H9 (cell line): ENCODE results near the gene TMTC2. TPM values are rescaled to one million over a fixed set of nuclear protein-coding genes. Genes with fewer than 3 reads are reported as not detected.

Source experiments
- DNase-seq: peaks from one replicate; pipeline ENCODE4 v3.0.0-alpha.2; 2017
- H2AFZ ChIP-seq: one replicate; pipeline ENCODE4 v1.6.1; 2013; ENCODE audit warnings: mild to moderate bottlenecking, low read length, control low read depth, moderate library complexity
- H2AK5ac ChIP-seq: 2 replicates; pipeline ENCODE4 v1.6.1; 2013; ENCODE audit warnings: low read length, control low read depth, mixed read lengths; ENCODE audit not compliant: insufficient read length
- H2BK120ac ChIP-seq: one replicate; pipeline ENCODE4 v1.6.1; 2013; ENCODE audit warnings: low read depth, mild to moderate bottlenecking, low read length, control low read depth, inconsistent platforms; ENCODE audit not compliant: poor library complexity, severe bottlenecking
- H2BK12ac ChIP-seq: 2 replicates; pipeline ENCODE4 v1.6.1; 2013; ENCODE audit warnings: low read length, control low read depth, mixed read lengths, low read depth; ENCODE audit not compliant: insufficient read length
- H2BK15ac ChIP-seq: 2 replicates; pipeline ENCODE4 v1.6.1; 2013; ENCODE audit warnings: low read depth, low read length, control low read depth
- H2BK20ac ChIP-seq: one replicate; pipeline ENCODE4 v1.6.1; 2013; ENCODE audit warnings: low read depth, mild to moderate bottlenecking, low read length, control low read depth, inconsistent platforms; ENCODE audit not compliant: poor library complexity, severe bottlenecking
- H2BK5ac ChIP-seq: 2 replicates; pipeline ENCODE4 v1.6.1; 2013; ENCODE audit warnings: low read length, control low read depth, mixed read lengths; ENCODE audit not compliant: insufficient read length
- H3K14ac ChIP-seq: 2 replicates; pipeline ENCODE4 v1.6.1; 2013; ENCODE audit warnings: low read length, control low read depth; ENCODE audit not compliant: insufficient read depth
- H3K18ac ChIP-seq: 2 replicates; pipeline ENCODE4 v1.6.1; 2013; ENCODE audit warnings: low read depth, mild to moderate bottlenecking, mixed read lengths, low read length, control low read depth; ENCODE audit not compliant: insufficient read length
- H3K23ac ChIP-seq: 2 replicates; pipeline ENCODE4 v1.6.1; 2013; ENCODE audit warnings: low read length, control low read depth, mixed read lengths, low read depth; ENCODE audit not compliant: insufficient read length
- H3K23me2 ChIP-seq: 2 replicates; pipeline ENCODE4 v1.6.1; 2013; ENCODE audit warnings: low read depth, mild to moderate bottlenecking, mixed read lengths, low read length, control low read depth; ENCODE audit not compliant: insufficient read length, poor library complexity, severe bottlenecking
- H3K27ac ChIP-seq: 2 replicates; pipeline ENCODE4 v1.5.1; 2013; ENCODE audit warnings: low read length, control low read depth, mixed read lengths, low read depth; ENCODE audit not compliant: insufficient read length
- H3K27me3 ChIP-seq: 2 replicates; pipeline ENCODE4 v1.6.1; 2013; ENCODE audit warnings: low read length, control low read depth, inconsistent platforms; ENCODE audit not compliant: insufficient read depth
- H3K4ac ChIP-seq: 2 replicates; pipeline ENCODE4 v1.6.1; 2013; ENCODE audit warnings: low read depth, mild to moderate bottlenecking, control low read depth, inconsistent platforms, low read length, moderate library complexity
- H3K4me1 ChIP-seq: 2 replicates; pipeline ENCODE4 v1.6.1; 2013; ENCODE audit warnings: low read length, control low read depth, inconsistent platforms; ENCODE audit not compliant: insufficient read depth
- H3K4me2 ChIP-seq: 2 replicates; pipeline ENCODE4 v1.6.1; 2013; ENCODE audit warnings: low read length, control low read depth, mixed read lengths; ENCODE audit not compliant: insufficient read length, insufficient read depth
- H3K56ac ChIP-seq: 2 replicates; pipeline ENCODE4 v1.6.1; 2013; ENCODE audit warnings: low read depth, mild to moderate bottlenecking, mixed read lengths, low read length, control low read depth; ENCODE audit not compliant: insufficient read length
- H3K79me1 ChIP-seq: 2 replicates; pipeline ENCODE4 v1.6.1; 2013; ENCODE audit warnings: low read depth, mild to moderate bottlenecking, moderate library complexity, low read length, control low read depth, inconsistent platforms; ENCODE audit not compliant: insufficient read depth, poor library complexity, severe bottlenecking
- H3K79me2 ChIP-seq: 2 replicates; pipeline ENCODE4 v1.6.1; 2013; ENCODE audit warnings: low read length, control low read depth, inconsistent platforms; ENCODE audit not compliant: insufficient read depth
- H3K9ac ChIP-seq: 2 replicates; pipeline ENCODE4 v1.6.1; 2013; ENCODE audit warnings: low read length, control low read depth, mixed read lengths; ENCODE audit not compliant: insufficient read length; ENCODE audit errors: extremely low read depth
- H3K9me3 ChIP-seq: one replicate; pipeline ENCODE4 v1.6.1; 2013; ENCODE audit warnings: low read depth, low read length, inconsistent platforms; ENCODE audit not compliant: control insufficient read depth
- H3T11ph ChIP-seq: one replicate; pipeline ENCODE4 v1.6.1; 2013; ENCODE audit warnings: mild to moderate bottlenecking, low read length, control low read depth, inconsistent platforms
- H4K20me1 ChIP-seq: one replicate; pipeline ENCODE4 v1.6.1; 2013; ENCODE audit not compliant: control insufficient read depth, insufficient read length, insufficient read depth
- H4K5ac ChIP-seq: 2 replicates; pipeline ENCODE4 v1.6.1; 2013; ENCODE audit warnings: low read depth, mild to moderate bottlenecking, mixed read lengths, low read length, control low read depth; ENCODE audit not compliant: insufficient read length
- H4K8ac ChIP-seq: replicated peaks from 2 replicates; pipeline ENCODE4 v1.6.1; 2013; ENCODE audit warnings: low read length, control low read depth, mixed read lengths, low read depth; ENCODE audit not compliant: insufficient read length
- H4K91ac ChIP-seq: 2 replicates; pipeline ENCODE4 v1.6.1; 2013; ENCODE audit warnings: low read depth, mild to moderate bottlenecking, moderate library complexity, mixed read lengths, low read length, control low read depth; ENCODE audit not compliant: insufficient read length
- H3K27ac Mint-ChIP-seq, 3 experiments: 2 replicates in 2 of 3; 3 replicates in 1 of 3; pipeline ENCODE4 v1.8.0; 2020 to 2021; ENCODE audit warnings: mixed read lengths in 3 of 3, mild to moderate bottlenecking in 1 of 3, moderate library complexity in 1 of 3
- H3K27me3 Mint-ChIP-seq: 2 replicates; pipeline ENCODE4 v1.8.0; 2021; ENCODE audit warnings: low read depth, mild to moderate bottlenecking, moderate library complexity, mixed read lengths
- H3K36me3 Mint-ChIP-seq, 3 experiments: 2 replicates in 2 of 3; 3 replicates in 1 of 3; pipeline ENCODE4 v1.8.0; 2020 to 2021; ENCODE audit warnings: low read depth in 3 of 3, mixed read lengths in 3 of 3; ENCODE audit not compliant: insufficient read depth in 1 of 3
- H3K4me1 Mint-ChIP-seq, 2 experiments: 2 replicates each; pipeline ENCODE4 v1.8.0; 2020; ENCODE audit warnings: mixed read lengths in 2 of 2
- H3K4me3 Mint-ChIP-seq, 2 experiments: 2 replicates in 1 of 2; 3 replicates in 1 of 2; pipeline ENCODE4 v1.8.0; 2020 to 2021; ENCODE audit warnings: mild to moderate bottlenecking in 2 of 2, mixed read lengths in 2 of 2, moderate library complexity in 1 of 2
- H3K9me3 Mint-ChIP-seq, 2 experiments: 2 replicates in 1 of 2; 3 replicates in 1 of 2; pipeline ENCODE4 v1.8.0; 2020; ENCODE audit warnings: mild to moderate bottlenecking in 2 of 2, mixed read lengths in 2 of 2, moderate library complexity in 1 of 2
- CTCF ChIP-seq: fragments of 200-600 bp; sonication (generic); conservative IDR thresholded peaks from 3 replicates; pipeline ENCODE4 v1.8.0; 2021; ENCODE audit warnings: antibody characterized with exemption, mild to moderate bottlenecking
- WGBS: extraction: QIAGEN DNeasy Blood & Tissue Kit; methylation state at CpG from one replicate; pipeline ENCODE4 v1.1.7; 2013; ENCODE audit warnings: missing lambda C conversion rate, low lambda C conversion rate, mixed read lengths; ENCODE audit not compliant: insufficient read length; ENCODE audit errors: extremely low coverage; 5-methylcytosine and 5-hydroxymethylcytosine counted together
- total RNA-seq: library from RNA; stranded (reverse); gene quantifications from 2 replicates; pipeline ENCODE4 v1.2.1, GENCODE V29; 2021

Gene TMTC2
- total RNA-seq, 1 experiment from 2014 or later: 3.1 TPM

GRCh38 chr12:82954064-82954463, 267.4 kb downstream of the TMTC2 start:
- no peak overlapping the region for H2AFZ ChIP-seq
- H3K14ac ChIP-seq: no peak overlapping the region
- no peak overlapping the region for H3K18ac ChIP-seq
- no peak overlapping the region for H3K4ac ChIP-seq
- H3K27ac ChIP-seq: no peak overlapping the region
- no peak overlapping the region for H2BK20ac ChIP-seq
- no peak overlapping the region for H4K91ac ChIP-seq
- no peak overlapping the region for H3K23ac ChIP-seq
- no peak overlapping the region for H4K8ac ChIP-seq
- H3K4me3 Mint-ChIP-seq: no peak overlapping the region
- H4K20me1 ChIP-seq: no peaks in the 10 kb centered on the region
- no peak overlapping the region for H3K56ac ChIP-seq
- H3K4me1 Mint-ChIP-seq: no peaks in the 10 kb centered on the region
- no peaks in the 10 kb centered on the region for H3K27me3 ChIP-seq
- H3K79me2 ChIP-seq: no peaks in the 10 kb centered on the region
- no peak overlapping the region for H3K27ac Mint-ChIP-seq
- no CpG with 5 or more reads among the region's 3 CpGs for WGBS
- H3T11ph ChIP-seq: no peak overlapping the region
- TF ChIP-seq CTCF: no peak
- H3K4me1 ChIP-seq: no peaks in the 10 kb centered on the region
- no peak overlapping the region for H2BK15ac ChIP-seq
- H2BK120ac ChIP-seq: no peak overlapping the region
- no peak overlapping the region for H3K9ac ChIP-seq
- no peak overlapping the region for H2BK5ac ChIP-seq
- H3K9me3 Mint-ChIP-seq: no peaks in the 10 kb centered on the region
- no peaks in the 10 kb centered on the region for H3K9me3 ChIP-seq
- no peaks in the 10 kb centered on the region; a peak in 1 of 7 replicates for H3K36me3 Mint-ChIP-seq
- no peaks in the 10 kb centered on the region for H3K27me3 Mint-ChIP-seq
- H4K5ac ChIP-seq: no peak overlapping the region
- no peak overlapping the region for H2BK12ac ChIP-seq
- no peaks in the 10 kb centered on the region for H3K79me1 ChIP-seq
- H3K23me2 ChIP-seq: no peaks in the 10 kb centered on the region
- no peak for DNase-seq
- no peak overlapping the region for H2AK5ac ChIP-seq
- H3K4me2 ChIP-seq: no peak overlapping the region
